ENCODE data around the gene ZNF503.

ZNF503 gene

GRCh38 chr10:75398692-75399460 is 2.7 kb downstream of the ZNF503 start:
- no peak overlapping the region for H3K4me3 ChIP-seq (ENCODE audit: low read depth, low read length)

DNA sequence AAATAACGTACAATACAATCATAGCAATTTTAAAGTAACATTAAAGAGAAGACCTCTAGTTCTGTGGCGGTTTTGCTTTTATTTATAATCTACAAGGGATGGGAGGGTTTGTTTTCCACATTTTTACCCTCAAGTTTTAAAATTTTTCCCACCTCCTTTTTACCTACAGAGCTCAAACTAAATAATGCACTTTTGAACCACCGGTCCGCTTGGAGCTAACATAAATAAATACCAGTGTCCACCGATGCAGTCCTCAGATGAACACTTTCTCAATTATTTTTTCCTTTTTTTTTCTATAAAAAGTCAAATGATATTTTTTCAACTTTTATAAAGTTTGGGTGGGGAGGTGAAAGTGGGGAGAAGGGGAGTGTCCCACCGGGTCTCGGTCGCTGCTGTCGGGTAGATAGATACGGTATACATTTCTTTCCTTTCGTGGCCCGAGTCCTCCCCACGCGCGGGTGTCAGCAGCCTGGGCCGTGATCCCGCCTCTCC is 3.3 kb downstream of the ZNF503 start:
- no peak overlapping the region for H3K4me3 ChIP-seq (ENCODE audit: low read depth, low read length)
- no peak for DNase-seq (ENCODE audit: low read depth)
- TF ChIP-seq, protein P1, sequence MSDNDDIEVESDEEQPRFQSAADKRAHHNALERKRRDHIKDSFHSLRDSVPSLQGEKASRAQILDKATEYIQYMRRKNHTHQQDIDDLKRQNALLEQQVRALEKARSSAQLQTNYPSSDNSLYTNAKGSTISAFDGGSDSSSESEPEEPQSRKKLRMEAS (IDR thresholded peaks at IDR 0.05; ENCODE audit: low read depth, low read length): no peak
- TF ChIP-seq, protein P2, sequence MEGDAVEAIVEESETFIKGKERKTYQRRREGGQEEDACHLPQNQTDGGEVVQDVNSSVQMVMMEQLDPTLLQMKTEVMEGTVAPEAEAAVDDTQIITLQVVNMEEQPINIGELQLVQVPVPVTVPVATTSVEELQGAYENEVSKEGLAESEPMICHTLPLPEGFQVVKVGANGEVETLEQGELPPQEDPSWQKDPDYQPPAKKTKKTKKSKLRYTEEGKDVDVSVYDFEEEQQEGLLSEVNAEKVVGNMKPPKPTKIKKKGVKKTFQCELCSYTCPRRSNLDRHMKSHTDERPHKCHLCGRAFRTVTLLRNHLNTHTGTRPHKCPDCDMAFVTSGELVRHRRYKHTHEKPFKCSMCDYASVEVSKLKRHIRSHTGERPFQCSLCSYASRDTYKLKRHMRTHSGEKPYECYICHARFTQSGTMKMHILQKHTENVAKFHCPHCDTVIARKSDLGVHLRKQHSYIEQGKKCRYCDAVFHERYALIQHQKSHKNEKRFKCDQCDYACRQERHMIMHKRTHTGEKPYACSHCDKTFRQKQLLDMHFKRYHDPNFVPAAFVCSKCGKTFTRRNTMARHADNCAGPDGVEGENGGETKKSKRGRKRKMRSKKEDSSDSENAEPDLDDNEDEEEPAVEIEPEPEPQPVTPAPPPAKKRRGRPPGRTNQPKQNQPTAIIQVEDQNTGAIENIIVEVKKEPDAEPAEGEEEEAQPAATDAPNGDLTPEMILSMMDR (IDR thresholded peaks at IDR 0.05; ENCODE audit: low read depth, low read length): no peak
- TF ChIP-seq MYC (IDR thresholded peaks at IDR 0.05; ENCODE audit: low read depth, low read length): no peak

More at GRCh38 chr10:75398692-75399460, 2.7 kb downstream of the ZNF503 start:
- TF ChIP-seq, protein P1 (IDR thresholded peaks at IDR 0.05; ENCODE audit: low read depth, low read length): no peak
- TF ChIP-seq, protein P2 (IDR thresholded peaks at IDR 0.05; ENCODE audit: low read depth, low read length): no peak
- TF ChIP-seq MYC (IDR thresholded peaks at IDR 0.05; ENCODE audit: low read depth, low read length) (no peak), POLR2A (IDR thresholded peaks at IDR 0.05; ENCODE audit: extremely low read depth, insufficient read length) (no peak)
- no peak for DNase-seq (ENCODE audit: low read depth)

DNA sequence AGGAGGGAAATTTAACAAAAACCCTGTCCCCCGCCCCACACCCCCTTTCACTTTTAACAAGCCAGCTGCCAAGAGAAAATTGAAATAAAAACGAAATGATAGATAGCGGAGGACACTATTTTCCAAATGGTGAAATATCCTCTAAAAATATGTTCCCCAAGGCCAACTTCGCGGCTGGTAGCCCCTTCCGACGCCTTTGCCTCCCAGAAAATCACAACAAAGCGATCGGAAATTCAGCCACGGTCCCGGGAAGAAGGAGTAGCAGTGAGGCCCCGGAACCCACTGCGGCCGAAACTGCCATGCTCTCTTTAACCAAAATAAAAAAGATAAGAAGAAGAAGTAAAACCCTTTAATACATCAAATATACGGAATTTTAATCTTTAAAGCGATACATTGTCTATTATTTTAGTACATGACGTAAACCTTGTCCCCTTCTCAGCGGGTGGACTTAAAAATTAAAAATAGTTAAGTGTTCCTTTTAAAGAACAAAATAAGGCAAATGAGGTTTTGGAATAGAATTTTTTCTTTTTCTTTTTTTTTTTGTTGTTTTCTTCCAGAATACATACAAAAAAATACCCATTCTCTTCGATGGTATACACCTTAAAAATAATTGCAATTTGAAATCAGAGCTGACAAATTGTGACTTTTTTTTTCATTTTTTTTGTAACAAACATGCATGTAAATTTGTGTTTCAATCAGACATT is 3.9 kb downstream of the ZNF503 start:
- TF ChIP-seq, protein P1 (IDR thresholded peaks at IDR 0.05; ENCODE audit: low read depth, low read length): no peak
- TF ChIP-seq MYC (IDR thresholded peaks at IDR 0.05; ENCODE audit: low read depth, low read length) (no peak), POLR2A (IDR thresholded peaks at IDR 0.05; ENCODE audit: extremely low read depth, insufficient read length) (no peak)
- TF ChIP-seq, protein P2 (IDR thresholded peaks at IDR 0.05; ENCODE audit: low read depth, low read length): no peak
- no peak overlapping the region for H3K4me3 ChIP-seq (ENCODE audit: low read depth, low read length)

GRCh38 chr10:75396631-75397495 is 4.7 kb downstream of the ZNF503 start:
- DNase-seq (ENCODE audit: low read depth): no peak
- TF ChIP-seq, protein P2 (IDR thresholded peaks at IDR 0.05; ENCODE audit: low read depth, low read length): no peak
- TF ChIP-seq, protein P1 (IDR thresholded peaks at IDR 0.05; ENCODE audit: low read depth, low read length): no peak
- H3K4me3 ChIP-seq (ENCODE audit: low read depth, low read length): no peak overlapping the region

More for the DNA sequence above, 3.9 kb downstream of the ZNF503 start:
- DNase-seq (ENCODE audit: low read depth): no peak

DNA sequence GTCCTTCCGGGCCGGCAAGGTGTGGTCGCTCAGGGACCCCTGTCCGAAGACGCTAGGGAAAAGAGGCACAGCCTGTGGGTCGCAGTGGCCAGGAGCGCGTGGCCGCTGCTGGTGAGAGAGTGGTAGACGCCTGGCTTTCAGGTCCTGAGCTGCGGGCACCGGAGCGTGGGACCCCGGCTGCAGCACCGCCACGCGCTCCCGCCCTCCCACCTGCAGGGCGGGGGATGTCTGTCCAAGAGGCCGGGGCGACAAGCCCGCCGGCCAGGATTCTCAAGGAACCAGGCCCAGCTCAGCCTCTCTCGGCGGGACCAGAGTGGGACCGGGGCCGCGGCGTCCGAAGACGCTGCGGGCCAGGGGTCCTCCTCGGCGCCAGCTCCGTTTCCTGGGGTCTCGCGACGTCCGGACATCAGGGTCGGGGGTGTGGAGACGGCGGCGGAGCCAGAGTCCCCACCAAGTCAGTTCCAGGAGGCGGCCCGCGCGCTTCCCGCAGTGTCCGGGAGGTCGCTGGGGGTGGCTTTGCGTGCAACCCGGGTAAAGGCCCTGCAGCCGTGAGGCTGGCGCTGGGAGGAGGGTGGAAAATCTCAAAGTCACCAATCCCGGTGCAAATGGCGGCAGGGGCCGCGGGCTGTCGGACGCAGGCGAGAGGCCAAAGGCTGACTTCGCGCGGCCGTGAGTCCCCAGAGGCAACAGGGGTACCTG is 5.5 kb downstream of the ZNF503 start:
- no peak for DNase-seq (ENCODE audit: low read depth)
- TF ChIP-seq, protein P2 (IDR thresholded peaks at IDR 0.05; ENCODE audit: low read depth, low read length): no peak
- TF ChIP-seq POLR2A (IDR thresholded peaks at IDR 0.05; ENCODE audit: extremely low read depth, insufficient read length) (no peak), MYC (IDR thresholded peaks at IDR 0.05; ENCODE audit: low read depth, low read length) (no peak)
- TF ChIP-seq, protein P1 (IDR thresholded peaks at IDR 0.05; ENCODE audit: low read depth, low read length): no peak
- no peak overlapping the region for H3K4me3 ChIP-seq (ENCODE audit: low read depth, low read length)

Measured in NB4 (cell line).